C4-2B (cell line): ENCODE measurements around the gene MDFIC2.

Experiments used
- H3K27ac ChIP-seq: fragments of 450-650 bp; 2 replicates; pipeline ENCODE4 v1.5.1; 2017
- ZFX ChIP-seq: fragments of 450-650 bp; IDR thresholded peaks from 2 replicates; pipeline ENCODE4 v1.6.1; 2017
- TF ChIP-seq, protein P1 (sequence below): fragments of 450-650 bp; conservative IDR thresholded peaks from 2 replicates; pipeline ENCODE4 v1.5.1; 2017; ENCODE audit warnings: mild to moderate bottlenecking

Gene MDFIC2

GRCh38 chr3:70281663-70282062, 30.8 kb downstream of the MDFIC2 start:
- no peak overlapping the region for H3K27ac ChIP-seq
- TF ChIP-seq, protein P1, sequence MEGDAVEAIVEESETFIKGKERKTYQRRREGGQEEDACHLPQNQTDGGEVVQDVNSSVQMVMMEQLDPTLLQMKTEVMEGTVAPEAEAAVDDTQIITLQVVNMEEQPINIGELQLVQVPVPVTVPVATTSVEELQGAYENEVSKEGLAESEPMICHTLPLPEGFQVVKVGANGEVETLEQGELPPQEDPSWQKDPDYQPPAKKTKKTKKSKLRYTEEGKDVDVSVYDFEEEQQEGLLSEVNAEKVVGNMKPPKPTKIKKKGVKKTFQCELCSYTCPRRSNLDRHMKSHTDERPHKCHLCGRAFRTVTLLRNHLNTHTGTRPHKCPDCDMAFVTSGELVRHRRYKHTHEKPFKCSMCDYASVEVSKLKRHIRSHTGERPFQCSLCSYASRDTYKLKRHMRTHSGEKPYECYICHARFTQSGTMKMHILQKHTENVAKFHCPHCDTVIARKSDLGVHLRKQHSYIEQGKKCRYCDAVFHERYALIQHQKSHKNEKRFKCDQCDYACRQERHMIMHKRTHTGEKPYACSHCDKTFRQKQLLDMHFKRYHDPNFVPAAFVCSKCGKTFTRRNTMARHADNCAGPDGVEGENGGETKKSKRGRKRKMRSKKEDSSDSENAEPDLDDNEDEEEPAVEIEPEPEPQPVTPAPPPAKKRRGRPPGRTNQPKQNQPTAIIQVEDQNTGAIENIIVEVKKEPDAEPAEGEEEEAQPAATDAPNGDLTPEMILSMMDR = no peak
- no peak for TF ChIP-seq ZFX

GRCh38 chr3:70277304-70277703, 35.1 kb downstream of the MDFIC2 start:
- no peak for TF ChIP-seq ZFX
- TF ChIP-seq, protein P1 = no peak
- no peak overlapping the region for H3K27ac ChIP-seq

- no peak for TF ChIP-seq ZFX
- TF ChIP-seq, protein P1 = no peak
- H3K27ac ChIP-seq = no peak overlapping the region
Observed at GRCh38 chr3:70276901-70277300, 35.5 kb downstream of the MDFIC2 start.

DNA sequence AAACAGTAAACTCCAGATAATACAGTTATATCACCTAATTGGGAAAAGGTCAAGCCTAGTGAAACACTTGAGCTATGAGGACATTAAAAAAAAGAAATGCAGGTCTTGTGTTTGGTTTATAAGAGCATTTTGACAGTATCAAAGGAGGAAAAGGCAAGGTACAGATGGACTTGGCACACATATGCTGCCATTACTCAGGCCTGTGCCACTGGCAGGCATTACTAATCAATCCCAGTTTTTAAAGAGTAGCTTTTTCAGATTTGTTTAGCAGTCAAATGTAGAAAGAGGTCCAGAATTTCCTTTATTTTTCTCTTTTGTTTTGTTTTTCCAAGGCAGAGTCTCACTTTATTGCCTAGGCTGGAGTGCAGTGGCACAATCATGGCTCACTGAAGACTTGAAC, 38.9 kb downstream of the MDFIC2 start:
- TF ChIP-seq, protein P1 = no peak
- TF ChIP-seq ZFX = no peak
- no peak overlapping the region for H3K27ac ChIP-seq

- TF ChIP-seq ZFX = no peak
- TF ChIP-seq, protein P1 = no peak
- no peak overlapping the region for H3K27ac ChIP-seq
Observed at GRCh38 chr3:70272798-70273197, 39.6 kb downstream of the MDFIC2 start.

GRCh38 chr3:70264122-70264780, 48.2 kb downstream of the MDFIC2 start:
- H3K27ac ChIP-seq = no peak overlapping the region
- TF ChIP-seq, protein P1 = no peak
- no peak for TF ChIP-seq ZFX

DNA sequence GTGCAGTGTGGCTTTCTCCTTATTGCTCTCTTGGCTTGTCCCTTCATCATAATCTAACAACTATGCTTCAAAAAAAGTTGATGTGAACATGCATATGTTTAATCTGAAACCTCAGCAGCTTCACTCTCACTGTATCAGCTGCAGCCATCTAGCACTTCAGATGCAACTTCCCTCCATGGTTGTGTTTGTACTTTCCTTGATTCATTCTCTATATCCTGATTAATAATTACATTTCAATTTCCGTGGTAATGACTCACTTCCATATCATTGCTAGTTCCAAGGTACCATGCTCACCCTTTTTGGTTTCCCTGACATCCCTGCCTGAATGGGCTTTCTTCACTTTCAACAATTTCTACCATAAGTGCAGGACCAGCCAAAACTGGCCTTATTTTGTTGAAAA, 51.2 kb downstream of the MDFIC2 start:
- no peak overlapping the region for H3K27ac ChIP-seq
- TF ChIP-seq, protein P1 = no peak
- TF ChIP-seq ZFX = no peak
